CD4-positive, alpha-beta T cell treated with Interleukin-21 for 1 hour (primary cell): Measurements from ENCODE around the gene ZC3H7B.

ENCODE experiments used
- DNase-seq: peaks from one replicate; pipeline ENCODE4 v3.0.0-alpha.2; 2020

Gene ZC3H7B

GRCh38 chr22:41358927-41359326 is 57.6 kb downstream of the ZC3H7B start:
- DNase-seq: no peak

DNA sequence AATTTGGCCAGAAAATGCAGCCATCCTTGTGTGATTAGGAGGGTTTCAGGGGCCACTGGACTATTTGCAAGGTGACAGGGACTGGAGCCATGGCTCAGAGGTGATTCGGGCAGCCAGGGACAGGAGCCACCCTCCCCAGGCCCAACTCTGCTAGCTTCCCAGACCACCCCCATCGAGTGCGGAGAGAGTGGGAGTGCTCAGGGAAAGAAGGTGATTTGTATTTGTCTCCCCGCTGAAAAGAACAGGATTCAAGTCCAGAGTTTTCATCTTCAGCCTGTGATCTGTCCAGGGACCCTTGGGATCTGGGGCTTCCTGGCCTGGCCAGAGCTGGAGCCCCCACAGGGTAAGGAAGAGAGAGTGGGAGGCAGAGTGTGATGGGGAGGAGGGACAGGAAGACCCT is 58.1 kb downstream of the ZC3H7B start:
- DNase-seq: no peak

- DNase-seq: no peak
Observed at GRCh38 chr22:41360126-41360525, 58.8 kb downstream of the ZC3H7B start.

DNA sequence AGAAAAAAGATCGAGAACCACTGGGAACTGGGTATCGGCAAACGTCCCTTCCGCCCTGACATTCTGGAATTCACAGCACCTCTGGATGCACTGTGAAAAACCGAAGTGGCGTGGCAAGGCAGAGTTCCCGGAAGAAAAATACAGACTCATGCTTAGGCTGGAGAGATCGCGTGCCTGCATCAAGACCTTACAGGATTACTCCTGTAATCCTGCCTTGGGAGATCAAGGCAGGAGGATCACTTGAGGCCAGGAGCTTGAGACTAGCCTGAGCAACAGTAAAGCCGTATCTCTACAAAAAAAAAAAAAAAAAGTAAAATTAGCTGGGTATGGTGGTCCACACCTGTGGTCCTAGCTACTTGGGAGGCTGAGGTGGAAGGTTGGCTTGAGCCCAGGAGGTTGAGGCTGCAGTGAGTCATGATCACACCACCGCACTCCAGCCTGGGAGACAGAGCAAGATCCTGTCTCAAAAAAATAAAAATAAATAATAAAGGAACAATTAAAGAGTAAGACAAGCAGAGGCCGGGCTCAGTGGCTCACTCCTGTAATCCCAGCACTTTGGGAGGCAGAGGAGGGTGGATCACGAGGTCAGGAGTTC is 60.5 kb downstream of the ZC3H7B start:
- no peak for DNase-seq

DNA sequence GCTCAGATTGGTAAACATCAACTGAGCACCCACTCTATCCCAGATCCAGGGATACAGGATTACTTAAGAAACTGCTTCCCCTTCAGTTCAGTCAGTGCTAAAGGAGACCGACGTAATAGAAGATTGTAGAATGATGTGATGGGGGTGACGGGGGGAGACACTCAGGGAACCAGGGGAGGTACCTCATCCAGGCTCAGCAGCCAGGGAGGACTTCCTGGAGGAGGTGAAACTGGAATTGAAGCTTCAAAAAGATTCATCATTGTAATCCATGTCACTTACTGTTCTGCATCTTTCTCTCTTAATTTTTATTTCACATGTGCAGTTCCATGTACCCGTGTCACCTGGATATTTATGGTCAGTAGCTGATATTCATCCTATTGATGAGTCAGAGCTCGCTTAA is 61.3 kb downstream of the ZC3H7B start:
- no peak for DNase-seq

DNA sequence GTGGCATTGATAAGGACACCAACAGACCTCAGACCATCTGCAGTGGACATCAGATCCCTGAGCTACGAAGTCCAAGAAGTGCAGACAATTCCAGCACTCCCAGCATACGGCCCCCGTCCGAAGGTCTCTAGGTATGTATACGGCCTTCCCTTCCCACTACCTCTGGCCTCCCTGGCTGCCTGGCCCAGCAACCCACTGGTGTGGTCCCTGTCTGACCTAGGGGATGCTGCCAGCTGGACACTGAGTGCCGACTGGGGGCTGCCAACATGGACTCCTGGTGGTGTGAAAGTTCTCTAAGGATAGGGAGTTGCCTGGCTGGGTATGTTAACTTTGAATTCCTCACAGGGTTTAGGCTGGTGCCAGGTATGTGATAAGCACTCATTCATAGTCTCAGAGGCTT is 62.9 kb downstream of the ZC3H7B start:
- DNase-seq: no peak

GRCh38 chr22:41364955-41365354 is 63.6 kb downstream of the ZC3H7B start:
- DNase-seq: no peak

DNA sequence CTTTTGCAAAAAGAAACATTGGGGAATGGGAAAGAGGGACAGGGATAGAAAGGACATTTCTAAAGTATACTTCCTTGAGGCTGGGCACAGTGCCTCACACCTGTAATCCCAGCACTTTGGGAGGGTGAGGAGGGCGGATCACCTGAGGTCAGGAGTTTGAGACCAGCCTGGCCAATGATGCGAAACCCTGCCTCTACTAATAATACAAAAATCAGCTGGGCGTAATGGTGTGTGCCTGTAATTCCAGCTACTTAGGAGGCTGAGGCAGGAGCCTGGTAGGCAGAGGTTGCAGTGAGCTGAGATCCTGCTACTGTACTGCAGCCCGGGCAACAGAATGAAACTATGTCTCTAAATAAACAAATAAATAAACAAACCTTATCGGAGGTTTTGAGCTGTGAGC is 64.1 kb downstream of the ZC3H7B start:
- no peak for DNase-seq

- no peak for DNase-seq
Observed at GRCh38 chr22:41366323-41367029, 65.2 kb downstream of the ZC3H7B start.

DNA sequence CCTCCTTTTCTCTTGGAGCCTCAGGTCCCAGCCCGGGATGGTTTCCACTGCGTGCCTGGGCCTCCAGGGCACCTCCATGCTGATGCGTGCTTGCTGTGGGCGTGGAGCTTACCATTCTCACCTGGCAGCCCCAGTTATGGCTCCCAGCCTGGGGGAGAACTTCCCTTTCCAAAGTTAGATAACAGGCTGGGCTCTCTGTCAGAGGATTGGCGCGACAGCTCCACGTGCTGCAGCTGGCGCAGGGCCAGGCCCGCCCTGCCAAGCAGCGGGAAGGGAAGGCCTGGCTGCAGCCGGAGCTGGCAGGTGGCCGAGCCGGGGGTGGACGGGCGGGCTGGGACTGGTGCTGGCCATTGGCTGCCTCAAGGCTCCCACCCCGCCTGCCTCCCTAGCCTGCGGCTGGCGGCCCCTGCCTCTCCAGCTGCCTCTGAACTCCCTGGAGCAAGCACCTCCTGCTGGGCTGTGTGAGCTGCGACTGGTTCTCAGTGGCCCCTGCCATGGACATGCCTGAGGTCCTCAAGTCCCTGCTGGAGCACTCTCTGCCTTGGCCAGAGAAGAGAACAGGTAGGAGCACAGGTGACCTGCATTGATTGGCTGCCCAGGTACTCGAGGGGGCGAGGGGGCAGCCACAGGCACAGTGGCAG is 65.8 kb downstream of the ZC3H7B start:
- DNase-seq: no peak

- DNase-seq: no peak
Observed at GRCh38 chr22:41367680-41368542, 66.6 kb downstream of the ZC3H7B start.

- no peak for DNase-seq
Observed at GRCh38 chr22:41368543-41369423, 67.5 kb downstream of the ZC3H7B start.

GRCh38 chr22:41369424-41369745 is 68.1 kb downstream of the ZC3H7B start:
- no peak for DNase-seq

DNA sequence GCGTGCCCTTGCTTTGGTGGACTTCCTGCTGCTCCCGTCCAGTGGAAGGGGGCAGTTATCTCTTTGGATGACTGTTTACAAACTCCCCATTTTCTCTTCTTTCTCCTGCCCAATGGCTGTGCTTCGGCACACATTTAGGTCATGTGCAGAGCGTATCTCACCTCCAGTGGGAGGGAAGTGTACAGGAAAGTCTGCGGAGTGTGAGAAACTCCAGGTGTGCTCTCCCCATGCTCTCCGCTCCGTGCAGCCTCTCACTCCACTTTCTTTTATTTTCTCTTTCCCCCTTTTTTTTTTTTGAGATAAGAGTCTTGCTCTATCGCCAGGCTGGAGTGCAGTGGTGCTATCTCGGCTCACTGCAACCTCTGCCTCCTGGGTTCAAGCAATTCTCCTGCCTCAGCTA is 68.5 kb downstream of the ZC3H7B start:
- DNase-seq: no peak

DNA sequence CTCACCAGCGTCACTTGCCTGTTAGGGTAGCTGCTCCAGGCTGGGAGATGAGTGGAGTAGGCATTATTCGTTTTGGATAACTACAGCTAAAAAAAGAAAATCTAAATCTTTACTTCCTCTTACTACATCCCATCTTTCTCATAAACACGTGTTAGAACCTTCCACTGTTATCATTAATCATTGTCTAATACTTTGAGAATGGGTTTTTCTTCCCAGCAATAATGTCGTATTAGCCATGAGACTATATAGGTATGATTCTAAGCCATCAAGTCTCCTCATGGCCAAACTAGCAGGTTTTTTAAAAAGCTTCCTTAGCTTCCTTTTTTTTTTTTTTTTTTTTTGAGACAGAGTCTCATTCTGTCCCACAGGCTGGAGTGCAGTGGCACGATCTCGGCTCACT is 76.5 kb downstream of the ZC3H7B start:
- no peak for DNase-seq

GRCh38 chr22:41380993-41381328 is 79.6 kb downstream of the ZC3H7B start:
- no peak for DNase-seq

GRCh38 chr22:41381329-41382097 is 80.2 kb downstream of the ZC3H7B start, which contains the start of gene TEF:
TSS of gene TEF (plus strand) at chr22:41381942. CDS start at chr22:41382045, 103 bp downstream.
- DNase-seq: peak; percentile 99

GRCh38 chr22:41382098-41382578 is 80.8 kb downstream of the ZC3H7B start:
- peak; percentile 66 for DNase-seq

DNA sequence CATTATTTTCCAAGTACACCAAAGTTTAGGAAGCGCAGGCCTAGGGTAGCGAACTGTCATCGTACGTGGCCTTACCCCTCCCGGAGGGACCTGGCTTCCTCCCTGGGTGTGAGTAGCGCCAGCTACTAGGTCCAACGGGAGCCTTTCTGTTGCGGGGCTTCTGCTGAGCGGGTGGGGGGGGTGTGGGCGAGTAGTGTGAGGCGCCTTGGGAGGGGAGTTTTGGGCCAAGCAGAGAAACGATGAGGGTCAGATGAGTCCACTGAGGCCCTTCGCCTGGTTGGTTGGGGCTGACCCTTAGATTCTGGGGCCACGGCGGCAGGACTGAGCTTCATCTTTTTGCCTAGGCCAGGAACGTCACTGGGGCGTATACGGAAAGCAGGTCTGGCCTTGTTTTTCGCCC is 81.3 kb downstream of the ZC3H7B start:
- DNase-seq: no peak

GRCh38 chr22:41383085-41383484 is 81.8 kb downstream of the ZC3H7B start:
- DNase-seq: no peak

- no peak for DNase-seq
Observed at GRCh38 chr22:41384128-41384527, 82.8 kb downstream of the ZC3H7B start.

- no peak for DNase-seq
Observed at GRCh38 chr22:41387341-41387740, 86.0 kb downstream of the ZC3H7B start.
